T1000 (cell line): ENCODE measurements around the gene GAREM2.

Source experiments
- DNase-seq: peaks from one replicate; lab custom pipeline; 2025; ENCODE audit warnings: mixed read lengths; lab: John Stamatoyannopoulos, UW

The GAREM2 gene

DNA sequence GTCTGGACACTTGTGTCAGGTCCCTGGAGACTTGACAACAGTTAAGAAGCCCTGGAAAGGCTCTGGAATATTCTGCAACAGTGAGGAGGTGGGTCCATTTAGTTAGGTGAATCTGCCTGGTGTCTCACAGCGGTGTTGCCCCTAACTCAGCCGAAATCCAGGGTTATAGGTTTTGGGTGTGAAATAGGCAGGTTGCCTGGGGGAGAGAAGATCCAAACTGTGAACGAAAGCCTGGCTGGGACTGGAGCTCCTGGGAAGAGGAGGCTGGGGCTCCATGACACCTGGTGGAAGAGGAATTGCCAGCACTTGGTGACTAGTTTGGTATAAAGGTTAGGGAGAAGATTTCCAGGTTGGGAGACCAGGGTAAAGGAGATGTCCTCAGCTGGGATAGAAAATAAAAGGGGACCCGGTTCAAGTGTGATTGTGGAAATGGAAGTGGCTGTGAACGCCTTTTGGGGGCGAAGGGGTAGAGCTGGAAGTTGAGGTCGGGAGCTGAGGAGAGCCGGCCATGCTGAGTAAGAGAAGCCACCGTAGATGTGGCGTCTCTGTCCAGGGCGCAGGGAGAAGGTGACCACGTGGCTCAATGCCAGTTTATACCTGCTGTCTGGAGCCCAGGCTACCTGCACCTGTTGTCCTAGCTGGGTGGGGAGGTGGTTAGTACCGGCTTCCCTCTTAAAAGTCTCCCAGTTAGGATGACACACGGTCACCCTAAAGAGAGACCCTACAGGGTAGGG lies 3.0 kb upstream of the GAREM2 start:
- no peak for DNase-seq

DNA sequence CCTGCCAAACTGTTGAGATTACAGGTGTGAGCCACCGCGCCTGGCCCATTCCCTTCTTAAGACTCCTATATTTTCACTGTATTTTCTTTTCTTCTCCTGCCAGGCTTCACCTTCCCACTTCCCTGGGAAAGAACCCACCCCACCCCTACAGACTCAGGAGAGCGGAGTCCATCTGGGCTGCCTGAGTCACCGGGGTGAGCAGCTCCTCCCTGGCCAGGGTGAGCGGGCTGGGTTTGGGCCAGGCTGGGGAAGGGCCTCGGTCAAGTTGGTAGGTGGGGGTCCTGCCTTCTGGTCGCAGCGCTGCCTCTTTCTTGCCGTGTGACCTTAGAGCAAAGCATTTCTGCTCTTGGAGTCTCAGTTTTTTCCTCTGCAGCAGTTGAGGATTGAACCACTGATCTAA lies 2.1 kb upstream of the GAREM2 start:
- DNase-seq: no peak

DNA sequence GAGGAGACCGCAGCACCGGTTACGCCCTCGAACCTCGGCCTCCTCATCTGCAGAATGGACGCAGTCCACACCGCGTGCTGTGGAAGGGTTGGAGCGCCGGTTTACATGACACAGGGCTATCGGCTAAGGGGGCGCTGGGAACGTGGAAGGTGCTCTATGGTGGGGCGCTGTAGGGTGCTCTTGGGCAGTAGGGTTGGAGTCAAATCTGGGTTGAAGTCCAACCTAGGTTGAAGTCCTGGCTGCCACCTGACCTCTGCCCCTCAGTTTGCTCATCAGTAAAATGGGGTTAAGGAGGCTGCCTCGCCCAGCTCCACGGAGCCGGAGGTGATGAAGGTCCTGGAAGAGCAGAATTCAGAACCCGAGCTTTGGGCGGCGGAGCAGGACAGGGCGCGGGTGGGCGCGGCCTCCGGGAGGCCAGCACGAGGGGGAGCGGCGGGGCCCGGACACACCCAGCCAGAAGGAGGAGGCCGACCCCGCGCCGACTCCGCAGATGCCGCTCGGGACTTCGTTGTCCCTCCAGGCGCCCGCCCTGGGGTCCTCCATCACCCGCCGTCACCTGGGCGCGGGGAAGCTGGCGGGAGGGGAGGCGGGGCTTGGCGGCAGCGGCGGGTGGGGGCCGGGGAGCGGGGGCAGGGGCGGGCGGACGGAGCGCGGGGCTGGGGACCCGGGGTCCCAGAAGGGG lies 558 bp upstream of the GAREM2 start:
- DNase-seq: no peak

DNA sequence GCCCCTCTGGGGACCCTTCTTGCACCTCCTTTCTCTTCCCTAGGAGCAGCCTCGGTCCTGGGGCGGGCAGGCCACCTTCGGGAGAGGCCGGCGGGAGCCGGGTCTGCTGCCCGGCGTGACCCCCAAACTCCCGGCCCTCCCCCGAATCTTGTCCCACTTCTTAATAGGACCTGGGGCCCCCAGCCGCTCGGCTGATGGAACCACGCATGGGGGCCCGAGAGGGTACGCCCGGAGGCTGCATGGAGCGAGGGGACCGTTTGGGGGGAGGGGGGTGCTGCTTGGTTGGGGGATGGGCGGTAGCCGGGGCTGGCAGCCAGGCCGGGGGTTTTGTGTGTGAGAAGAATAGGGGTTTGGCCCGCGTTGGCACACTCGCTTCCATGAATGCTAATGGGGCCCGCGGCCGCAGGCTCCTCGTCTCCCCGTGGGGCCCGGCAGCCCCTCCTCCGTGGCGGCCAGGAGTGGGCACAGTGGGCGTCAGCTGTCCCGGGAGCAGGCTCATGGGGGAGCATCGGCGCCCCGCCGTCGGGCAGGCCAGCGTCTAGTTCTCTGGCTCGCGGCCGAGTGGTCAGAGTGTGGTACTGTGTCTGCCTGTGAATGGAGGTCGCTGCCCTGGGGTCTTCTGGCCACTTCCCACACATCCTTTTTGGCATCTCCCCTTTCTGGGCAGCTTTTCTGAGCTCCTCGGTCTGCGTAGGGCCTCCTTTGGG lies 1.0 kb downstream of the GAREM2 start:
- no peak for DNase-seq

DNA sequence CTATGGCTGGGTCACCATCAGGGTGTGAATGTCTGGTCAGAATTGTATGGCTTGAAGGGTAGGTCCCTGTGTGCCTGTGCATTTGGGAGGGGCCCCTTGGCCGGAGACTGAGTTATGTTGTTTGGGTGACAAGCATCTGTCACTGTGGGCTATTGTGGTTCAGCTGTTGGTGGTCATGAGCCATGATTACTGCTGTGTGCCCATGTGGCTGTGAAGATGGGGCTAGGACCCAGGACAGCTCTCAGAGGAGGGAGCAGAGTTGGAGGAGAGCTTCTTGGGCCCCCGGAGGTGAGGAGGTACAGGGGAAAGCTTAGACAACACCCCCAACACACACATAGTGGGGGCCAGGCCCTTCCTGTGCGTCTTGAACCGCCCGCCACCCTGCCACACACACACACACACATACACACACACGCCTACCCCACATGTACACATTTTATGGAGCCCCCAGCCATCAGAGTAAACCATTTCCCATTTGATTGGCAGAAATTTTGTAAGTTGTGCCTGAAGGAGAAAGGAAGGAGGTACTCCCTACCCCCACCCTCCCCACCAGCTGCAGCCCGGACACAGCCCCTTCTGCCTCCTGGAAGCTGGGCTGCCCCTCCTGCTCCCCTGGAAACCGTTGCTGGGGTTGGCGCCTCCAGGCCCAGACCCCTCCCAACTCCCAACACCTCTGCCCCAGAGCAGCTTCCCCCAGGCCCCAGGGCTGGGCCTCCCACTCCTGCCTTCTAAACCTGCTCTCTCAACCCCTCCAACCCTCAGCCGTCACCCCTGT lies 2.0 kb downstream of the GAREM2 start:
- DNase-seq: no peak

DNA sequence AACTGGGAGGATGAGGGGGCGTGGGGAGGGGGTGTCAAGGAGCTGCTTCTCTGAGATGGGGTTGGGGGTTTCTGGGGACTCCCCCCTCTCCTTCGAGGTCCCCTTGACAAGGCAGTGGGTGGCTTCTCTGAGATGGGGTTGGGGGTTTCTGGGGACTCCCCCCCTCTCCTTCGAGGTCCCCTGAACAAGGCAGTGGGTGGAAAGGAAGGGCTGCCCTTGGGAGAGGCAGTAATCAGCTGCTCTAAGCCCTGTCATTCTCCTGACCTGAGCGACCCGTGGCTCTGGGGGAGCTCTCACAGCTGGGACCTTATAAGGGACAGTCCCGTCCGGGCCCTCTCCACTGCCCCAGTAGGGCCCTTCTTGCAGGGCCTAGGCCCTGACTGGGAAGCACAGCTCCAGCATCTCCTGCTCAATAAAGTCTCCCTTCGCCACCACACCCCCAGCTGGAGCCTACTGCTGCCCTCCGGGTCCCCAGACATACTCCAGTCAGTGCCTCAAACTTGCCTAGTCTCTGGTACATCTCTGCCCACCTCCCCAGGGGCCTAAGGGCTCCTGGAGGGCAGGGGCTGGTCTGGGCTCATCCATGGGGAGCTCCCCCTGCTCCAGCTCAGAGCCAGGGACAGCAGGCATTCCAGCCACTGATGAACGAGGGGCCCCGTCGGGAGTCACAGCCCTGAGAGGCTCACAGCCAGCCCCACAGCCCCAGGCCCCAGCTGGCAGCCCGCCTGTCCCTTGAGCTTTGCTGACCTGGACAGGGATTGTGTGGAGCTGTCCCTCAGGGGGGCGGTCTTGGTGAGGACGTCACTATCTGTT lies 2.8 kb downstream of the GAREM2 start:
- DNase-seq: no peak

DNA sequence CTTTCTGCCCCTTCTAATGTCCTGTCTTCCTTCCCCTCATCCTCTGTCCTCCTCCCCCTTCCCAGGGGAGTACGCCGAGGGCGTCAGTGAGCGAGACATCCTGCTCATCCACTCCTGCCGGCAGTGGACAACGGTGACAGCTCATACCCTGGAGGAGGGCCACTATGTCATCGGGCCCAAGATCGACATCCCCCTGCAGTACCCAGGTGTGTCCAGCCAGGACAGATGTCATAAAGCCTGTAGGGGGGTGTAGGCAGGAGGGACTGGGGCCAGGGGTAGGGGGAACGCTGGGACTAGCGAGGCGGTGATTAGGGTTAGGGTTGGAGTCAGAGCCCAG lies 3.4 kb downstream of the GAREM2 start:
- DNase-seq: no peak

DNA sequence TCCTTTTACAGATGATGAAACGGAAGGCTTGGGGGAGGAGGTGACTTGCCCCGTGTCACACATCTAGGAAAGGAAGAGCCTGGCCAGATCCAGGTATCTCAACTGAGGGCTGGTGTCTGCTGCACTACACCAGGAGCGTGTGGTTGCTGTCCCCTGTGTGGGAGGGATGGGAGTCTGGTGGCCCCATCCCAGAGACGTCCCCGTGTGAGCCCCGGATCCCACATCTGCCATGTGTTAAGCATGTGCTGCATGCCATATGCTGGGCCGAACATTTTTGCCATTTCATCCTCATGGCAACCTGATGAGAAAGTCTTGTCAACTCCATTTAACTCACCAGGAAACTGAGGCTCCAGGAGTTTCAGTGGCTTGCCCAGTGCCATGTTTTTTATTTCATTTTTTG lies 4.2 kb downstream of the GAREM2 start:
- no peak for DNase-seq

DNA sequence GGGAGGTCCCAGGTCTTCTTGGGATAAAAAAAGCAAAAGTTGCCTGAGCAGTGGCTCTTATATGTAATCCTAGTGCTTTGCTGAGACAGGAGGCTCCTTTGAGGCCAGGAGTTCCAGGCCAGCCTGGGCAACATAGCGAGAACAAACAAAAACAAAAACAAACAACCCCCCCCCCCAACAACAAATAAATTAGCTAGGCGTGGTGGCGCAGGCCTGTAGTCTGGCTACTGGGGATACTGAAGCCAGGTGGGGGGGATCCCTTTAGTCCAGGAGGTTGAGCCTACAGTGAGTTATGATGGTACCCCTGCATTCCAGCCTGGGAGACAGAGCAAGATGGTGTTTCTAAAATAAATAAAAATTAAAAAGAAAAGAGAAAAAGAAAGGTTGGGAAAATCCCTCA lies 5.4 kb downstream of the GAREM2 start:
- no peak for DNase-seq

DNA sequence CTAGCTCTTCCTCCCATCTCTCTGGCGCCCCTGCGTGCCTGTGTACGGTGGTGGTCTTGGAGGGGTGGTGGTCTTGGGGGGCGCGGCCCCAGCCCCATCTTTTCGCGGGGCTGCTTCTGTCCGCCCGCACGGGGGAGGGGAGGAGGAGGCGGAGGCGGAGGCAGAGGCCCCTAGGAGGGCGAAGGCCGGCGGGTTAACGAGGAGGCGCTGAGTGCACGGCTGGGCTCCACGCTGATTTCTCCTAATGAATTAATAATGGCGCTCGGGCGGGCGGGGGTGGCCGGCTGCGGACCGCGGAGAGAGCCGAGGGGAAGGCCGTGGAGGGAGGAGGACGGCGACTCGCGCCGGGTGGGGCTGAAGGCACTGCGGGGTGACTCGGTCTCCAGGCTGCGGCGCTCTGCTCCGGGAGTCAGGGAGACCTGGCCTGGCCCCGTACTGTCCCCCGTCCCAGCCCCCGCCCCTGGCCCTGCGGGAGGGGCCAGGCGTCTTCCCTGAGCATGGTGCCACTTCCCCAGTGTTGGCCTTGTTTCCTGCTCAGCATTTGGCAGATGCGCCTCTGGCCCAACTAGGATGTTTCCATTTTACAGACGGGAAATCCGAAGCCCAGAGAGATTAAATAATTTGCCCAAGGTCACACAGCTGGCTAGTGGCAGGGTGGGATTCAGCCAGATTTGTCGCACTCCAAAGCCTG lies 6.0 kb downstream of the GAREM2 start:
- no peak for DNase-seq

DNA sequence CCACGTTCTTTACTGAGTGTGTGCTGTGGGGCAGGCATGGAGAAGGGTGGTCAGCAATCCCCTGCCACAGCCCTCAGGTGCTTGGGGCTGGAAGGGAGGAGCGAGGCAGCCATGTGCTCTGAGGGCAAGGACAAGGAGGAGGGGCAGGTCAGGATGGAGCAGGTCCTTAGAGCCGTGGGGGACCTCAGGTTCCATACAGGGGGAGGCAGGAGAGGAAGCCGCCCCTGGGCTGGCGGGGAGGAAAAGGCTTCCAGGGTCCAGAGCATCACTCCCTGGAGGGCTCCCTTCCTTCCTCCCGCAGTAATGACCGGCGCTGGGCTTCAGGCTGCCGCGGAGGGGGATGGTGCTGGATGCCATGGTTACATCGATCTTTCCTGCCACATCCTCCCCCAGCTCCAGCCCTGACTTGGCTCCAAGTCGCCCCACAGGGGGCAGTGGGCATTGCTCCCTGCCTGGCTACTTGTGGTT lies 6.6 kb downstream of the GAREM2 start:
- DNase-seq: no peak

DNA sequence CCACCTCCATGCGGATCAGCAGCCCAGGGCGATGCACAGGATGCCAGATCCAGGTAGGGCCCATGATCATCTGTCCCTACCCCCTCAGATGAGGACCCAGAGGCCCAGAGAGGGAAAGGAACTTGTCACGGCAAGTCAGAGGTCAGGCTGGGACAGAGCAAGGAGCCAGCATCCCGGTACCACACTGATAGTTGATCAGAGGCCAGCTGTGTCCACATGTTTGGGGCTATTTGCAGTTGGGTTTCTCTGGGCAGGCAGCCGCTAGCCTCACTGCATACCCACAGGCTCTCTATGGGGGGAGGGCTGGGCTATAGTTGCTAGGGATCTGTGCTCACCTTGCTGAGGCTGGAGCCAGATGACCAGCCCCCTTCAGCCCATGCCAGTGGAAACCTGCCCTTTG lies 9.6 kb downstream of the GAREM2 start:
- DNase-seq: no peak

DNA sequence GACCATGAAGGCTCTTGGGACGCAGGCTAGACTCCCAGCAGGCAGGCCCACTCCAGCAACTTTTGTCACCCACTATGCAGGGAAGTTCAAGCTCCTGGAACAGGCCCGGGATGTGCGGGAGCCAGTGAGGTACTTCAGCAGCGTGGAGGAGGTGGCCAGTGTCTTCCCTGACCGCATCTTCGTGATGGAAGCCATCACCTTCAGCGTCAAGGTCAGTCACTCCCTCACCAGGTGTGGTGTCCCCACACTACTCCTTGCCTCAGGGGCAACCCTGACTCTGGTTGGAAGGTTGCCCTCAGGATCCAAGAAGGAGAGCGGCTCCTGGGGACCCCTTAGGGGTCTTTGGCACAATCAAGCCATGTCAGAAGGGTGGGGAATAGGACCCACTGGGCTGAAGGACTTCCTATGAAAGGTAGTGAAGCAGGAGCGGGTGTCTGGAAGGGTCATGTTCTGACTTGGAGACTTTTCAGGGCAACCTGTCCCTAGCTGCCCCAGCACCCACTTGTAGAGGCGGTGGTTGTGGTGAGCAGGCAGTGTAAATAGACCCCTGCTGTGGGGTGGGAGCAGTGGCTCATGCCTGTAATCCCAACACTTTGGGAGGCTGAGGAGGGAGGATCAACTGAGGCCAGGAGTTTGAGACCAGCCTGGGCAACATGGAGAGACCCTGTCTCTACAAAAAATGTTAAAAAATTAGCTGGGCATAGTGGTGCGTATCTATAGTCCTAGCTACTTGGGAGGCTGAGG lies 10.2 kb downstream of the GAREM2 start:
- DNase-seq: no peak

DNA sequence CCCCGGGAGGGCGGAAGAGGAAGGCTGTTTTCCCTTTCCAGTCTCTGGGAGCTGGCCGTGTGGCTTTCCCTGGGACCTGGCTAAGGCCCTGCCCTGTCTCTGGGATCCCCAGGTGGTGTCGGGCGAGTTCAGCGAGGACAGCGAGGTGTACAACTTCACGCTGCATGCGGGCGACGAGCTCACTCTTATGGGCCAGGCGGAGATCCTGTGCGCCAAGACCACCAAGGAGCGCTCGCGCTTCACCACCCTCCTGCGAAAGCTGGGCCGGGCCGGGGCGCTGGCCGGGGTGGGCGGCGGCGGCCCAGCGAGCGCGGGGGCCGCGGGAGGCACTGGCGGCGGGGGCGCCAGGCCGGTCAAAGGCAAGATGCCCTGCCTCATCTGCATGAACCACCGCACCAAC lies 11.2 kb downstream of the GAREM2 start:
- no peak for DNase-seq

DNA sequence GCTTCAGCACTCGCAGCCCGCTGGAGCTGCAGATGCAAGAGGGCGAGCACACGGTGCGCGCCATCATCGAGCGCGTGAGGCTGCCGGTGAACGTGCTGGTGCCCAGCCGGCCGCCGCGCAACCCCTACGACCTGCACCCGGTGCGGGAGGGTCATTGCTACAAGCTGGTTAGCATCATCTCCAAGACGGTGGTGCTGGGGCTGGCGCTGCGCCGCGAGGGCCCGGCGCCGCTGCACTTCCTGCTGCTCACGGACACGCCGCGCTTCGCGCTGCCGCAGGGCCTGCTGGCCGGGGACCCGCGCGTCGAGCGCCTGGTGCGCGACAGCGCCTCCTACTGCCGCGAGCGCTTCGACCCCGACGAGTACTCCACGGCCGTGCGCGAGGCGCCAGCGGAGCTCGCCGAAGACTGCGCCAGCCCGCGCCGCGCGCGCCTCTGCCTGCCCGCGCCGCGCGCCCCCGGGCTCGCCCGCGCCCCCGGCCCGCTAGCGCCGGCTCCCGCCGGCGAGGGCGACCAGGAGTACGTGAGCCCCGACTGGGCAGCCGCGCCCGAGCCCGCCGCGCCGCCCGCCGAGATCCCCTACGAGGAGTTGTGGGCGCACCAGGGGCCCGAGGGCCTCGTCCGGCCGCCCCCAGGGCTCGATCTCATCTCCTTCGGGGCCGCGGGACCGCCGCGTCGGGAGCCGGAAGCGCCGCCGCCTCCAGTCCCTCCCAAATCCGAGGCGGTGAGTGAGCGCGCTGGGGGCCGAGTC lies 11.8 kb downstream of the GAREM2 start:
- DNase-seq: no peak

DNA sequence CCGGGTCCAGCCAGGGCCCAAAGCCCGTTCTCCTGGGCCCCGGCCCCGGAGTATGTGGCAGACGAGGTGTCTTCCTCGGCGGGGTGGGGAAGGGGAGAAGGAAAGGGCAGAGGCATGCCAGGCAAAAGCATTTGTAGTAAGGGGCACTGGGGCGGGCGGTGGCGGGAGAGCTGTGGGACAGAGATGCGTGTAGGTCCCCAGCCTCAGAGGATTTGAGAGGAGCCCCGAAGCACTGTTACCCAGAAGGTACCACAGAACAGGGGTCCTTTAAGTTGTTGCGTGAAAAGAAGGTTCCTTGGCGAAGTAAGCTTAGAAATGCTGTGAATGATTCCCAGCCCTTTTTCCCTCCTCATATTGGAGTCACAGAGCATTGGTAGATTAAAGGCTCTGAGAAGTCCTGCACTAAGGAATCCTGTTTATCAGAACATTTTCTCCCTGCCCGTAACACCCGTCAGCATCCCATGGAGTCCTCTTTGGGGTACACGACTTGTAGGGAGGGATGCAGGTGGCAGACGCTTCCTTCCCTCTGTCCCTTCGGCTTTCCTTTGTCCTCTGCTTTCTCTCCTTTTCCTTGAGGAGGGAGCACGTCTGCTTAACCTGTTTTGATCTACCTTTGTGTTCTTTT lies 12.5 kb downstream of the GAREM2 start:
- DNase-seq: no peak

DNA sequence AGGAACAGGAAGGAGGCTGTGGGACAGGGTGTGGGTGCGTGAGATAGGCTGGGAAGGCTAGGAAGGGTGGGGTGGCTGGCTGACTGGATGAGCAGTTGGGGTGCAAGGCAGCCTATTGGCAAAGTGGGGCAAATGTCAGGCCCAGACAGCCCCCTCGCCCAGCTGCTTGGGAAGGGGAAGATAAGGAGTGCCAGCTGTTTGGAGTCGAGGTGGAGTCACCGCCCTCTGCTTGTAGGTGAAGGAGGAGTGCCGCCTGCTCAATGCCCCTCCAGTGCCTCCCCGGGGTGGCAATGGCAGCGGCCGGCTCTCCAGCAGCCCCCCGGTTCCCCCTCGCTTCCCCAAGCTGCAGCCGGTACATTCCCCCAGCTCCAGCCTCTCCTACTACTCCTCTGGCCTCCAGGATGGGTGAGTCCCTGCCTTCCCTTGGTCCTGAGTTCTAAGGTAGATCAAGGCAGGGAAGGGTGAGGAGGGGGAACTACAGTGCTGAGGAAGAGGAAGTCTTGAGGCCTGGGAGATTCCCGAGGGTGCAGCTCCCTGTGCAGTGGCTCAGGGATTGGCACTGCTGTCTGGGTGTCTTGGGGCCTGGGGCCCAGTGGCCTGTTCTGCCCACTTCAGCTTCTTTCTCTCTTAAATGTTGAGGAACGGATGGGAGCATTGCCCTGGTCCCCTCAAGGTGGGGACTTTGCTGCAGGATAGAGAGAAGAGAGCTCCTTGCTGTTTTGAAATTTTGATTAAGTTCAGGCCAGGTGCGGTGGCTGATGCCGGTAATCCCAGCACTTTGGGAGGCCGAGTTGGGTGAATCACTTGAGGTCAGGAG lies 13.3 kb downstream of the GAREM2 start:
- DNase-seq: no peak

DNA sequence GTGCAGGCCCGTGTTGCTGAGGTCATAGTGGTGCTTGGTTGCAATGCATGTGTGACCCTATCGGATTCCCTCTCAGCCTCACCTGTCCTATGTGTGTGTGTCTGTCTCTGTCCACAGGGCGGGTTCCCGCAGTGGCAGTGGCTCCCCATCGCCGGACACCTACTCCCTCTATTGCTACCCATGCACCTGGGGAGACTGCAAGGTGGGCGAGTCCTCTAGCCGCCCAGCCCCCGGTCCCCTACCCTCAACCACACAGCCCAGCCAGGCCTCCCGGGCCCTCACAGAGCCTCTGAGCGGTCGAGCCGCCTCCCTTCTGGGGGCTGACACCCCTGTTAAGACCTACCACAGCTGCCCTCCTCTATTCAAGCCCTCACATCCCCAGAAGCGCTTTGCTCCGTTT lies 14.2 kb downstream of the GAREM2 start:
- DNase-seq: no peak
